Body of pancreas (tissue), 4 donors: ENCODE results near the gene MAPKAPK2.
A peak's percentile ranks its signal among the peaks of the same experiment; 100 is the strongest.

Source experiments
- POLR2A ChIP-seq, 3 donors: fragments of 450-650 bp; IDR thresholded peaks; one replicate each; pipeline ENCODE4 v1.6.1; 2016; ENCODE audit warnings: antibody characterized with exemption in 3 of 3, mild to moderate bottlenecking in 2 of 3
- TF ChIP-seq, protein P1 (sequence below), 7 experiments: fragments of 450-650 bp in 4 of 7; fragments of 200-600 bp in 3 of 7; sonication (generic) in 3 of 7; IDR thresholded peaks; one replicate each; pipeline ENCODE4 v1.5.1; 2016 to 2019; ENCODE audit warnings: antibody characterized with exemption in 7 of 7

DNA sequence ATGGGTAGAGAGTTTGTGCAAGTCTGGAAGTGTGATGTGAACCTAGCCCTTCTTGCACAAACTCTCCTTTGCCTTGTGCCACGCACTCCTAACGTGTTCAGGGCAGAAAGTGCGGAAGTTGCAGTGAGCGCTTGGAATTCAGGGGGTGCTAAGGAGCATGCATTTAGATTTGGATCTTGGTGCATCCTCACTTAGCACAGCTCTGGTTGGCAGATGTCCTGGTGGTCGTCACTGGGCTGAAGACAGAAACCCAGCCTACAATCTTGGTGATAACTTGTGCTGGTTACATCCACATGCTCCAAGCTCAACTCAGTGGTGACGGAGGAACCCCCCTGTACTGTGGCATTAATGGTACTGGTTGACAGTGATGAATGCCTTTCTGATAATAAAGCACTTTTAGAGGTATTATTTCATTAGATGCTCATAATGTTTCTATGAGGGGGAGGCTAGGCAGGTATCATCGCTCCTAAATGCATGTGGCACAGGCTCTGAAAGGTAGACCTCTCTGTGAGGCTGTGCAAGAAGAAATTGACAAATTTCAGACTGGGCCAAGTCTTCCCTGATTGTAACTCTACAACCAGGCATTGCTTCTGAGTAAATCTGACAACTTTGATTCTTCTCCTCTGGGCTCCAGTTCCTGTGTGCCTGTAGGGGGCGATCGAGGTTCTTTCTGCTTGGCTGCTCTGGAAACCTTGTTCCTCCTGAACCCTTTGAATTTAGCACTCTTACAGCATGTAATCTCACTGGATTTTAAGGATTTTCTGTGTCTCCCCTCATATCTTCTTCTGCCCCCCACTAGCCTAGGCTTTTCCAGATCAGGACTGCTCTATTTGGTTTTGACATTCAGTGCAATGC lies 40.6 kb downstream of the MAPKAPK2 start:
- TF ChIP-seq, protein P1, sequence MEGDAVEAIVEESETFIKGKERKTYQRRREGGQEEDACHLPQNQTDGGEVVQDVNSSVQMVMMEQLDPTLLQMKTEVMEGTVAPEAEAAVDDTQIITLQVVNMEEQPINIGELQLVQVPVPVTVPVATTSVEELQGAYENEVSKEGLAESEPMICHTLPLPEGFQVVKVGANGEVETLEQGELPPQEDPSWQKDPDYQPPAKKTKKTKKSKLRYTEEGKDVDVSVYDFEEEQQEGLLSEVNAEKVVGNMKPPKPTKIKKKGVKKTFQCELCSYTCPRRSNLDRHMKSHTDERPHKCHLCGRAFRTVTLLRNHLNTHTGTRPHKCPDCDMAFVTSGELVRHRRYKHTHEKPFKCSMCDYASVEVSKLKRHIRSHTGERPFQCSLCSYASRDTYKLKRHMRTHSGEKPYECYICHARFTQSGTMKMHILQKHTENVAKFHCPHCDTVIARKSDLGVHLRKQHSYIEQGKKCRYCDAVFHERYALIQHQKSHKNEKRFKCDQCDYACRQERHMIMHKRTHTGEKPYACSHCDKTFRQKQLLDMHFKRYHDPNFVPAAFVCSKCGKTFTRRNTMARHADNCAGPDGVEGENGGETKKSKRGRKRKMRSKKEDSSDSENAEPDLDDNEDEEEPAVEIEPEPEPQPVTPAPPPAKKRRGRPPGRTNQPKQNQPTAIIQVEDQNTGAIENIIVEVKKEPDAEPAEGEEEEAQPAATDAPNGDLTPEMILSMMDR (IDR thresholded peaks at IDR 0.05) = peak in 6 of 7 experiments; percentile 44 to 52 (median 46)
- no peak for TF ChIP-seq POLR2A (IDR thresholded peaks at IDR 0.05)
